NB4 (cell line): ENCODE results near the gene CLIP3.

Experiments used
- POLR2A ChIP-seq: IDR thresholded peaks from 2 replicates; pipeline ENCODE4 v1.6.1; 2011; ENCODE audit warnings: mild to moderate bottlenecking; ENCODE audit not compliant: insufficient read length; ENCODE audit errors: extremely low read depth
- TF ChIP-seq, protein P1 (sequence below): IDR thresholded peaks from one replicate; pipeline ENCODE4 v1.5.1; 2012; ENCODE audit warnings: low read depth, low read length
- TF ChIP-seq, protein P2 (sequence below): IDR thresholded peaks from 2 replicates; pipeline ENCODE4 v1.6.1; 2011; ENCODE audit warnings: low read depth, low read length

DNA sequence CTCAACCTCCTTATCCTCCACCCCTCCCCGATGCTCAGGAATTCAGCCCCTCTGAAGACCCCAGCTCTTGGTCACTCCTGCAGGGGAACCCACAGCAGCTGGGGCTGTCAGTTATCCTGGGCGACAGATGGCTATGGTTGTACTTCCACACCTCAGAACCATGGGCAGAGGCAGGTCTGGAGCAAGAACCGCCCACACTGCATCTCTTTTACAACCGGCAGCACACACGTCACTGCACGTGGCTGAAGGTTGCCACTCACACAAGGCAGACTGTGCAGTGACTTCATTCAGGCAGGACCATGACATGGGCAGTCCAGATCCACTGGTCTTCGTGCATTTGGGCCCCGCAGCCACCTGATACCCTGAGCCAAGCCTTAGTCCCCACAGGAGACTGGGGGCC is 59.2 kb downstream of the CLIP3 start:
- TF ChIP-seq, protein P1, sequence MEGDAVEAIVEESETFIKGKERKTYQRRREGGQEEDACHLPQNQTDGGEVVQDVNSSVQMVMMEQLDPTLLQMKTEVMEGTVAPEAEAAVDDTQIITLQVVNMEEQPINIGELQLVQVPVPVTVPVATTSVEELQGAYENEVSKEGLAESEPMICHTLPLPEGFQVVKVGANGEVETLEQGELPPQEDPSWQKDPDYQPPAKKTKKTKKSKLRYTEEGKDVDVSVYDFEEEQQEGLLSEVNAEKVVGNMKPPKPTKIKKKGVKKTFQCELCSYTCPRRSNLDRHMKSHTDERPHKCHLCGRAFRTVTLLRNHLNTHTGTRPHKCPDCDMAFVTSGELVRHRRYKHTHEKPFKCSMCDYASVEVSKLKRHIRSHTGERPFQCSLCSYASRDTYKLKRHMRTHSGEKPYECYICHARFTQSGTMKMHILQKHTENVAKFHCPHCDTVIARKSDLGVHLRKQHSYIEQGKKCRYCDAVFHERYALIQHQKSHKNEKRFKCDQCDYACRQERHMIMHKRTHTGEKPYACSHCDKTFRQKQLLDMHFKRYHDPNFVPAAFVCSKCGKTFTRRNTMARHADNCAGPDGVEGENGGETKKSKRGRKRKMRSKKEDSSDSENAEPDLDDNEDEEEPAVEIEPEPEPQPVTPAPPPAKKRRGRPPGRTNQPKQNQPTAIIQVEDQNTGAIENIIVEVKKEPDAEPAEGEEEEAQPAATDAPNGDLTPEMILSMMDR: no peak
- no peak for TF ChIP-seq POLR2A
- TF ChIP-seq, protein P2, sequence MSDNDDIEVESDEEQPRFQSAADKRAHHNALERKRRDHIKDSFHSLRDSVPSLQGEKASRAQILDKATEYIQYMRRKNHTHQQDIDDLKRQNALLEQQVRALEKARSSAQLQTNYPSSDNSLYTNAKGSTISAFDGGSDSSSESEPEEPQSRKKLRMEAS: peak; percentile 53
